ENCODE measurements around the gene GXYLT2. TPM values are rescaled to one million over a fixed set of nuclear protein-coding genes. Genes with fewer than 3 reads are reported as not detected.

Gene GXYLT2
- total RNA-seq, 1 donor from 2014 or later, result 7.8 TPM

DNA sequence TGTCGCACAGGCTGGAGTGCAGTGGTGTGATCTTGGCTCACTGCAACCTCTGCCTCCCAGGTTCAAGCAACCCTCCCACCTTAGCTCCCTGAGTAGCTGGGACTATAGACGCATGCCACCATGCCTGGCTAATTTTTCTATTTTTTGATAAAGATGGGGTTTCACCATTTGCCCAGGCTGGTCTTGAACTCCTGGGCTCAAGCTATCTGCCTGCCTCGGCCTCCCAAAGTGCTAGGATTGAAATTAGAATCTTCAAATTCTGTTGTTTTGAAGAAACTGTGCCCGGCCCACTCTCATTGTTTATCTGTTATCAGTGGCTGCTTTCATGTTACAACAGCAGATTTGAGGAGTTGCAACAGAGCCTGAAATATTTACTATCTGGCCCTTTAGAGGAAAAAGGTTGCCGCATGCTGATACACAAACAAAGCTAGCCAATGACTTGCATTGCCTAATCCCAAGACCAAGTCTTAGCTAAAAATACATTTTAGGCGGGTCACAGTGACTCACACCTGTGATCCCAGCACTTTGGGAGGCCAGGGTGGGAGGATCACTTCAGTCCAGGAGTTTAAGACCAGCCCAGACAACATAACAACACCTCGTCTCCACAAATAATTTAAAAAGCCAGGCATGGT, 65.6 kb downstream of the GXYLT2 start:
- Mint-ChIP-seq H3K36me3 (ENCODE audit: unreplicated experiment) (no peaks in the 10 kb centered on the region), H3K4me3 (ENCODE audit: unreplicated experiment) (no peak overlapping the region), H3K27ac (ENCODE audit: unreplicated experiment) (no peak overlapping the region), H3K4me1 (ENCODE audit: unreplicated experiment) (peaks cover 6% of the 10 kb centered on the region), H3K9me3 (ENCODE audit: unreplicated experiment) (no peaks in the 10 kb centered on the region), H3K27me3 (ENCODE audit: unreplicated experiment) (no peaks in the 10 kb centered on the region)
- no peak for DNase-seq (ENCODE audit: extremely low spot score, unreplicated experiment)
- TF ChIP-seq, protein P1, sequence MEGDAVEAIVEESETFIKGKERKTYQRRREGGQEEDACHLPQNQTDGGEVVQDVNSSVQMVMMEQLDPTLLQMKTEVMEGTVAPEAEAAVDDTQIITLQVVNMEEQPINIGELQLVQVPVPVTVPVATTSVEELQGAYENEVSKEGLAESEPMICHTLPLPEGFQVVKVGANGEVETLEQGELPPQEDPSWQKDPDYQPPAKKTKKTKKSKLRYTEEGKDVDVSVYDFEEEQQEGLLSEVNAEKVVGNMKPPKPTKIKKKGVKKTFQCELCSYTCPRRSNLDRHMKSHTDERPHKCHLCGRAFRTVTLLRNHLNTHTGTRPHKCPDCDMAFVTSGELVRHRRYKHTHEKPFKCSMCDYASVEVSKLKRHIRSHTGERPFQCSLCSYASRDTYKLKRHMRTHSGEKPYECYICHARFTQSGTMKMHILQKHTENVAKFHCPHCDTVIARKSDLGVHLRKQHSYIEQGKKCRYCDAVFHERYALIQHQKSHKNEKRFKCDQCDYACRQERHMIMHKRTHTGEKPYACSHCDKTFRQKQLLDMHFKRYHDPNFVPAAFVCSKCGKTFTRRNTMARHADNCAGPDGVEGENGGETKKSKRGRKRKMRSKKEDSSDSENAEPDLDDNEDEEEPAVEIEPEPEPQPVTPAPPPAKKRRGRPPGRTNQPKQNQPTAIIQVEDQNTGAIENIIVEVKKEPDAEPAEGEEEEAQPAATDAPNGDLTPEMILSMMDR (IDR thresholded peaks at IDR 0.05), result no peak

DNA sequence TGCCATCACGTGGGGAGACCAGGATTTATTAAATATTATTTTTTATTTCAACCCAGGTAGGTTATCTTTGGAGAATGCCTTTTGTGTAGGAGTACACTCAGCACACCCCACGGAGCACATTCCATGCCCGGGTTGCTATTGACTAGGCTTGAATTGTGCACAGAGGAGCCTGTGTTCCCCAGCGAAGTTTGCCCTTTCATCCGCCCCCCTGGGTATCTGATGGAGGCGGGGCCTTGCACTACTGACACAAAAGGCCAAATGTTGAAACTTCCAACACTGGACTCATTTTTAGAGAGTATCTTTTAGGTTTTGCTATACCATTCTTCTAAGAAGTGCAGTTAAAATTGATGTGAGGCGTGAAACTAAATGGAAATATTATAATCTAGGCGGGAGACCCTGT, 69.5 kb downstream of the GXYLT2 start:
- H3K9me3 Mint-ChIP-seq (ENCODE audit: unreplicated experiment), result no peaks in the 10 kb centered on the region
- no peak overlapping the region for H3K4me3 Mint-ChIP-seq (ENCODE audit: unreplicated experiment)
- no peak for DNase-seq (ENCODE audit: extremely low spot score, unreplicated experiment)
- no peak overlapping the region for H3K27ac Mint-ChIP-seq (ENCODE audit: unreplicated experiment)
- TF ChIP-seq, protein P1 (IDR thresholded peaks at IDR 0.05), result no peak
- H3K27me3 Mint-ChIP-seq (ENCODE audit: unreplicated experiment), result no peaks in the 10 kb centered on the region
- peaks cover 5% of the 10 kb centered on the region for H3K4me1 Mint-ChIP-seq (ENCODE audit: unreplicated experiment)
- no peaks in the 10 kb centered on the region for H3K36me3 Mint-ChIP-seq (ENCODE audit: unreplicated experiment)

DNA sequence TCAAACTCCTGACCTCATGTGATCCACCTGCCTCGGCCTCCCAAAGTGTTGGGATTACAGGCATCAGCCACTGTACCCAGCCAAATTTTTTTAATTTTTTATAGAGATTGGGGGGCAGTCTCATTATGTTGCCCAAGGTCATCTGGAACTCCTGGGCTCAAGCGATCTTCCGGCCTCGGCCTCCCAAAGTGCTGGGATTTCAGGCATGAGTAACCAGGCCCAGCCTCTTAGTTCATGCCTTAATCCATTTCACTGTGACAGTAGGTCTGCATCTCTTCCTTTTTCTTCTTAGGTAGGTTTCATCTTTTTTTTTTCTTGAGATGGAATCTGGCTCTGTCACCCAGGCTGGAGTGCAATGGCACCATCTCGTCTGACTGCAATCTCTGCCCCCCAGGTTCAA, 71.5 kb downstream of the GXYLT2 start:
- Mint-ChIP-seq H3K4me1 (ENCODE audit: unreplicated experiment) (peaks cover 5% of the 10 kb centered on the region), H3K9me3 (ENCODE audit: unreplicated experiment) (no peaks in the 10 kb centered on the region), H3K27ac (ENCODE audit: unreplicated experiment) (no peak overlapping the region), H3K36me3 (ENCODE audit: unreplicated experiment) (no peaks in the 10 kb centered on the region), H3K4me3 (ENCODE audit: unreplicated experiment) (no peak overlapping the region), H3K27me3 (ENCODE audit: unreplicated experiment) (no peaks in the 10 kb centered on the region)
- no peak for DNase-seq (ENCODE audit: extremely low spot score, unreplicated experiment)
- TF ChIP-seq, protein P1 (IDR thresholded peaks at IDR 0.05), result no peak

DNA sequence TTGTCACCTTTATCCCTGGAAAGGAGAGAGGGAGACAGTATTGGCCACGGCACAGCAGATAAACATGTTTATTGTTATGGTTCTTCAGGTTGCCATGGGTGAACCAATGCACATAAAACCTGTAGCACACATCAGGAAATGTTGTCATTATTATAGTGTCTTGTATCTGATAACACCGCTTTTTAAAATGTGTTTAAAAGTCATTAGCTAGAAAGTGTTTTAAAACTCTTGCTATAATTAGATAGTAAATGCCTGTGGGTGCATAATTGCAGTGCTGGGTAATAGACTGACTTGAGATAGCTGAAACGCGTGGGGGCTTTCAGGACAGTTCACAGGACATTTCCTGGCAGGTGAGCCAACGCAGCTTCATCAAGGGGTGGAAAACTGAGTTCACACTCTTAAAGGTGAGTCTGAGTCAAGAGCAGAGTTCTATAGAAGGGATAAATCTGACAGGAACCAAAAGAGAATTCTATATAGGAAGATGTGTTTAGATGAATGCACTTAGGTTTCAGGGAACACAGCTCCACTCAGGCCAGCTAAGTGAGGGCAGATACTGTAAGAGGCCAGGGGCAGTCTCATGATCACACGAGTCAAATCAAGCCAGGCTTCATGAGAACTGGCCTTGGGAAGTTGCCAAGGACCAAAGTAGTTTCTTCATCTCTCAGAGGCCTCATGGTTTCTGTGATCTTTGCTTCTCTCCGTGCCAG, 73.1 kb downstream of the GXYLT2 start:
- Mint-ChIP-seq H3K4me3 (ENCODE audit: unreplicated experiment) (no peak overlapping the region), H3K27ac (ENCODE audit: unreplicated experiment) (no peak overlapping the region), H3K4me1 (ENCODE audit: unreplicated experiment) (peaks cover 5% of the 10 kb centered on the region), H3K27me3 (ENCODE audit: unreplicated experiment) (no peaks in the 10 kb centered on the region), H3K9me3 (ENCODE audit: unreplicated experiment) (no peaks in the 10 kb centered on the region), H3K36me3 (ENCODE audit: unreplicated experiment) (no peaks in the 10 kb centered on the region)
- TF ChIP-seq, protein P1 (IDR thresholded peaks at IDR 0.05), result no peak
- no peak for DNase-seq (ENCODE audit: extremely low spot score, unreplicated experiment)

DNA sequence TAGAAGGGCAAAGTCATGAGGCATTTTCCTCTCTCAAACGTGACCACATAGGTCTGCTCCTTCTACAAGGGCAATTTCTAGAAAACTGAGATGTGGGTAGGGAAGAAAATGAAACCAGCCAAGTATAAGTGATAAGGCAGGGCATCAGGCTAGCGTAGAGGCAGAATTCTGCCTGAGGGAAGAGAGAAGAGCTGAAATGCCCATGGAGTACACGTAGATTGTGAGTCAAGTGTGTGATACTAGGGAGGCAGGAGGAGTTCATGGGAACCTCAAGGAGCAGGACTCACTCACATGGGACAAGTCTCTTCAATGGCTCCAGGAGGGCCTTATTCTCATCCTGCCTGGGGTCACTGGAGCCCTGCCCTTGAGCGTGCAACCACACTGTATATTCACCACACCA, 73.9 kb downstream of the GXYLT2 start:
- Mint-ChIP-seq H3K9me3 (ENCODE audit: unreplicated experiment) (no peaks in the 10 kb centered on the region), H3K27me3 (ENCODE audit: unreplicated experiment) (no peaks in the 10 kb centered on the region), H3K36me3 (ENCODE audit: unreplicated experiment) (no peaks in the 10 kb centered on the region), H3K4me1 (ENCODE audit: unreplicated experiment) (peaks cover 5% of the 10 kb centered on the region), H3K4me3 (ENCODE audit: unreplicated experiment) (no peak overlapping the region), H3K27ac (ENCODE audit: unreplicated experiment) (no peak overlapping the region)
- TF ChIP-seq, protein P1 (IDR thresholded peaks at IDR 0.05), result no peak
- DNase-seq (ENCODE audit: extremely low spot score, unreplicated experiment), result no peak
